ENCODE results near the gene GAB4. TPM values are rescaled to one million over a fixed set of nuclear protein-coding genes. Genes with fewer than 3 reads are reported as not detected.

Gene GAB4
- total and polyA plus RNA-seq, 10 of the 15 experiments (the other 5 are each of a cell fraction or from before 2014, with no cell fraction given), result not detected

GRCh38 chr22:16917144-16918003 is 90.6 kb downstream of the GAB4 start:
- SMC1A ChIA-PET (ENCODE audit: uncharacterized antibody, unreplicated experiment), result interaction anchor here (1.1 to 3.4 kb wide), 7 partner anchors 67 to 585 kb away, joined by 3 to 30 read pairs (median 5); no protein-coding TSS in a partner anchor
- Histone ChIP-seq H2AFZ (ENCODE audit: control insufficient read depth, low read depth, low read length) (no peak overlapping the region), H3K79me2 (ENCODE audit: control insufficient read depth, insufficient read depth, low read length) (no peaks in the 10 kb centered on the region), H3K4me2 (ENCODE audit: control insufficient read depth, insufficient read depth) (no peak overlapping the region), H4K20me1 (ENCODE audit: control insufficient read depth, insufficient read depth) (no peaks in the 10 kb centered on the region), H3K4me1 (ENCODE audit: control insufficient read depth, insufficient read depth, low read length) (no peaks in the 10 kb centered on the region; the same call in 1 of the 2 replicates), H3K9me3 (replicated peaks; ENCODE audit: control insufficient read depth, insufficient read depth, low read length) (no peaks in the 10 kb centered on the region), H3K9ac (ENCODE audit: control insufficient read depth, insufficient read depth, low read length) (no peak overlapping the region), H3K4me3 (no peak overlapping the region), H3K27me3 (replicated peaks in 1 of 2; ENCODE audit: control insufficient read depth in 2 of 2, insufficient read depth in 2 of 2, low read length in 1 of 2) (no peaks in the 10 kb centered on the region), H3K27ac (ENCODE audit: control insufficient read depth, insufficient read depth) (no peak overlapping the region), H3K36me3 (ENCODE audit: control insufficient read depth in 2 of 2, insufficient read depth in 2 of 2, low read length in 1 of 2) (no peaks in the 10 kb centered on the region)
- FAIRE-seq (peak; percentile 61), ATAC-seq (peak; percentile 92), DNase-seq (ENCODE audit: low read depth, low spot score) (peak; percentile 12)
- intact Hi-C loops (cut with micrococcal nuclease; ENCODE audit: unreplicated experiment), result loop anchor here (1.0 to 10.0 kb wide), 3 partner anchors 141 to 585 kb away; no protein-coding TSS in a partner anchor
- 18% methylated on average over 16 of the region's 16 CpGs for WGBS (ENCODE audit: insufficient coverage, insufficient replicate concordance, low lambda C conversion rate, missing lambda C conversion rate)
- BruUV-seq (replicated peaks), result no TSS peak
- CTCF ChIA-PET, result interaction anchor here (0.6 to 4.1 kb wide), 17 partner anchors 14 to 593 kb away, joined by 3 to 63 read pairs (median 4); no protein-coding TSS in a partner anchor
- in situ Hi-C loops (cut with MboI), result loop anchor here (5.0 kb wide), 2 partner anchors 140 to 585 kb away; no protein-coding TSS in a partner anchor
- POLR2A ChIA-PET, result interaction anchor here (1.6 kb wide), 1 partner anchor 141 kb away, joined by 3 read pairs; no protein-coding TSS in a partner anchor
- RAD21 ChIA-PET (ENCODE audit: unreplicated experiment), result interaction anchor here (1.2 to 3.0 kb wide), 3 partner anchors 137 to 584 kb away, joined by 3 to 24 read pairs (median 11); no protein-coding TSS in a partner anchor
- no peak for TF ChIP-seq MAX (IDR thresholded peaks at IDR 0.05; ENCODE audit: low read depth, low read length)
- no peak for TF ChIP-seq CHD1 (IDR thresholded peaks at IDR 0.05; ENCODE audit: low read depth, low read length)
- no peak for TF ChIP-seq MYB (IDR thresholded peaks at IDR 0.05; ENCODE audit: borderline replicate concordance, low read depth, low read length)
- no peak for TF ChIP-seq RBBP5 (conservative IDR thresholded peaks at IDR 0.05)
- TF ChIP-seq NFYA (IDR thresholded peaks at IDR 0.05; ENCODE audit: borderline replicate concordance, low read depth, low read length), result no peak
- TF ChIP-seq ZBED1 (IDR thresholded peaks at IDR 0.05; ENCODE audit: borderline replicate concordance), result no peak
- TF ChIP-seq ATF2 (IDR thresholded peaks at IDR 0.05; ENCODE audit: low read length), result no peak
- TF ChIP-seq CTCF (IDR thresholded peaks at IDR 0.05 in 2 of 3, conservative IDR thresholded peaks at IDR 0.05 in 1 of 3; ENCODE audit: control insufficient read depth in 2 of 3, extremely low read depth in 1 of 3, insufficient read depth in 1 of 3, low read depth in 3 of 3, low read length in 3 of 3), result peak; percentile 69 to 77 (median 75)
- no peak for TF ChIP-seq STAT1 (conservative IDR thresholded peaks at IDR 0.05)
- TF ChIP-seq PBX3 (IDR thresholded peaks at IDR 0.05; ENCODE audit: insufficient replicate concordance, low read depth, low read length), result no peak
- no peak for TF ChIP-seq EP300 (IDR thresholded peaks at IDR 0.05; ENCODE audit: borderline replicate concordance in 1 of 2, control insufficient read depth in 1 of 2, low read depth in 2 of 2, low read length in 2 of 2)
- TF ChIP-seq ZBTB40 (IDR thresholded peaks at IDR 0.05; ENCODE audit: borderline replicate concordance), result no peak
